Measurements from ENCODE around the gene GPR156. TPM values are rescaled to one million over a fixed set of nuclear protein-coding genes. Genes with fewer than 3 reads are reported as not detected.
"Not testable (repeated sequence)": the region's sequence is repeated elsewhere in the genome, so short reads cannot be mapped to it uniquely, and the experiment has no call there.

The GPR156 gene
- total RNA-seq, 2 donors from 2014 or later: not detected

DNA sequence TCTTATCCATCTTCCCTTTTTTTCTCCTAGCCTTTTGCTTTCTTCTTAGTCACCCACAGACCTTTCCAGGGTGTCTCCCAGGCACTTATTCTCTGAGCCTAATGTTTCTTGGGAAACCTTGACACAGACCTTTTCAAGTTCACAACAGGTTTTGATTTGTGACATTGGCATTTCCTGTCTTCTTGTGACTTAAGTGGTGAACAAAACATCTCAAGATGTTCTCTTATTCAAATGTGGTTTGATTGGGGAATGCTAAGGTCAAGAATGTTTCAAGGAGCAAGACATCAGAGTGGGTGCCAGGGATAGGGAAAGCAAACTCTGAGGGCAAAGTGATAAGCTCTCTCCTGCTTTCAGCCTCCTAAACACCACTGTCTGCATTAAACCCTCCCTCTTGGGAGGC is 122.6 kb downstream of the GPR156 start:
- H3K27ac Mint-ChIP-seq: no peak overlapping the region
- no peaks in the 10 kb centered on the region for H3K9me3 Mint-ChIP-seq
- no peak overlapping the region for H3K4me3 Mint-ChIP-seq
- H3K4me1 Mint-ChIP-seq (ENCODE audit: low read depth): no peaks in the 10 kb centered on the region
- no peaks in the 10 kb centered on the region for H3K36me3 Mint-ChIP-seq (ENCODE audit: insufficient read depth in 2 of 2)
- H3K27me3 Mint-ChIP-seq (ENCODE audit: low read depth): peaks cover 19% of the 10 kb centered on the region
- no peak for DNase-seq
- no peak for ATAC-seq (replicated peaks in 1 of 2)

DNA sequence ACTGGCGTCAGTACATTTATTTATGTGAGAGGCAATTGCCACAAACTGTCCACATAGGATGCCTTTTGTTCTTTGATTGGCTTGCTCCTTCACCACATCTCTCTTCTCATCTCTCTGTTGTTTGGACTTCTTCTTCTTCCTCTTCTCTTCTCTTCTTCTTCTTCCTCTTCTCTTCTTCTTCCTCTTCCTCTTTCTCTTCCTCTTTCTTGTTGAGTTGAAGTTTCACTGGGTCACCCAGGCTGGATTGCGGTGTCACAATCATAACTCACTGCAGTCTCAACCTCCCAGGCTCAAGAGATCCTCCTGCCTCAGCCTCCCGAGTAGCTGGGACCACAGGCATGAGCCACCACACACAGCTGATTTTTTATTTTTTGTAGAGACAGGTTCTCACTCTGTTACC is 123.1 kb downstream of the GPR156 start:
- ATAC-seq (replicated peaks in 1 of 2): no peak
- no peaks in the 10 kb centered on the region for H3K9me3 Mint-ChIP-seq

GRCh38 chr3:120160050-120160449 is 125.0 kb downstream of the GPR156 start:
- Mint-ChIP-seq H3K27ac (no peak overlapping the region), H3K36me3 (ENCODE audit: insufficient read depth in 2 of 2) (peaks cover 9 to 10% of the 10 kb centered on the region in 2 donors), H3K4me1 (ENCODE audit: low read depth) (no peaks in the 10 kb centered on the region), H3K4me3 (no peak overlapping the region), H3K27me3 (ENCODE audit: low read depth) (peaks cover 26% of the 10 kb centered on the region), H3K9me3 (peaks cover 8 to 9% of the 10 kb centered on the region in 2 donors)
- ATAC-seq (replicated peaks in 1 of 2): no peak
- DNase-seq: peak in 1 of 2 donors; percentile 10

More for the DNA sequence above, 123.1 kb downstream of the GPR156 start:
- Mint-ChIP-seq H3K4me3 (no peak overlapping the region), H3K4me1 (ENCODE audit: low read depth) (no peaks in the 10 kb centered on the region), H3K36me3 (ENCODE audit: insufficient read depth in 2 of 2) (peaks cover 0 to 2% of the 10 kb centered on the region in 2 donors), H3K27me3 (ENCODE audit: low read depth) (peaks cover 24% of the 10 kb centered on the region), H3K27ac (no peak overlapping the region)
- DNase-seq: no peak

- peaks cover 26% of the 10 kb centered on the region for H3K27me3 Mint-ChIP-seq (ENCODE audit: low read depth)
- peaks cover 9 to 16% of the 10 kb centered on the region in 2 donors for H3K36me3 Mint-ChIP-seq (ENCODE audit: insufficient read depth in 2 of 2)
- H3K4me1 Mint-ChIP-seq (ENCODE audit: low read depth): no peaks in the 10 kb centered on the region
- H3K9me3 Mint-ChIP-seq: peaks cover 8 to 12% of the 10 kb centered on the region in 2 donors
- no peak overlapping the region for H3K27ac Mint-ChIP-seq
- no peak for ATAC-seq (replicated peaks in 1 of 2)
- DNase-seq: no peak
- H3K4me3 Mint-ChIP-seq: no peak overlapping the region
These were observed 127.3 kb downstream of the GPR156 start for GRCh38 chr3:120157681-120158080.

DNA sequence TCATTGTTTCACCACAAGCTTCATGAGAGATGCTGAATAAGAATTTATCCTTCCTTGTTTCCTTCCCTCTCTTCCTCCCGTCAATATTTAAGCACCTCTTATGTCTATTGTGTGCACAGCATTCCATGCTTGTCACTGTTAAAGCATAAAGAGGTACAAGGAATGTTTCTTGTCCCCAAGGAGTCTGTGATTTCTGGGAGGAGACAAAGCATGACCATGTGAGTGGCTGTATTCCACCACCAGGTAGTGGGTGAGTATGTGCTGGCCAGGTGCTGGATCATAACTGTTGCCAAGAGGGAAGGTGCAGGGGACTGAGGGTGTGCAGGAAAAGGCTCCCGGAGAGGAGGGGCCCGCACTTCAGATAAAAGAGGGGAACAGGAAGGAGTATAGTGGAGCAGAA is 127.9 kb downstream of the GPR156 start:
- no peaks in the 10 kb centered on the region for H3K4me1 Mint-ChIP-seq (ENCODE audit: low read depth)
- DNase-seq: no peak
- H3K27me3 Mint-ChIP-seq (ENCODE audit: low read depth): peaks cover 21% of the 10 kb centered on the region
- peaks cover 9 to 16% of the 10 kb centered on the region in 2 donors for H3K36me3 Mint-ChIP-seq (ENCODE audit: insufficient read depth in 2 of 2)
- H3K27ac Mint-ChIP-seq: no peak overlapping the region
- ATAC-seq (replicated peaks in 1 of 2): no peak
- H3K4me3 Mint-ChIP-seq: no peak overlapping the region
- peaks cover 8 to 12% of the 10 kb centered on the region in 2 donors for H3K9me3 Mint-ChIP-seq

DNA sequence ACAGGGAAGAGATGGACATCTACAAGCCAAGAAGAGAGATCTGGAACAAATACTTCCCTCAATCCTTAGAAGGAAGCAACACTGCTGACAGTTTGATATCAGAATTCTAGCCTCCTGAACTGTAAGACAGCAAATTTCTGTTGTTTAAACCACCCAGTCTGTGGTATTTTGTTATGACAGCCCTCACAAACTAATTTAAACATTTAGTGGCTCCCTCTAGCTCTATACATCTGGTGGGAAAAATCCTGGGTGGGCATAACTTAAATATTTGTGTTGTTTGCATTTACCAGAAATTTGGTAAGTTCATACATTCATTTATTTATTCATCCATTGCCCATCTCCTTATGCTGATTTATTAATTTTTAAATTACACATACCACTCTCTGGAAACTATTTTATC is 128.3 kb downstream of the GPR156 start:
- Mint-ChIP-seq H3K36me3 (ENCODE audit: insufficient read depth in 2 of 2) (peaks cover 9 to 16% of the 10 kb centered on the region in 2 donors), H3K4me3 (no peak overlapping the region), H3K27me3 (ENCODE audit: low read depth) (peaks cover 17% of the 10 kb centered on the region), H3K4me1 (ENCODE audit: low read depth) (no peaks in the 10 kb centered on the region), H3K9me3 (peaks cover 8 to 12% of the 10 kb centered on the region in 2 donors), H3K27ac (no peak overlapping the region)
- DNase-seq (no peak), ATAC-seq (replicated peaks in 1 of 2) (no peak)

GRCh38 chr3:120155694-120156093 is 129.3 kb downstream of the GPR156 start:
- not testable (repeated sequence) for DNase-seq; H3K4me1 Mint-ChIP-seq (ENCODE audit: low read depth); ATAC-seq (replicated peaks in 1 of 2); H3K4me3 Mint-ChIP-seq; H3K27ac Mint-ChIP-seq; H3K27me3 Mint-ChIP-seq (ENCODE audit: low read depth)
- H3K9me3 Mint-ChIP-seq: peaks cover 8 to 12% of the 10 kb centered on the region in 2 donors
- H3K36me3 Mint-ChIP-seq (ENCODE audit: insufficient read depth in 2 of 2): peaks cover 9 to 16% of the 10 kb centered on the region in 2 donors

- H3K27ac Mint-ChIP-seq: no peak overlapping the region
- no peaks in the 10 kb centered on the region for H3K4me1 Mint-ChIP-seq (ENCODE audit: low read depth)
These were observed 129.9 kb downstream of the GPR156 start for GRCh38 chr3:120155108-120155507.

GRCh38 chr3:120153294-120153693 is 131.7 kb downstream of the GPR156 start:
- DNase-seq: no peak
- Mint-ChIP-seq H3K27ac (no peak overlapping the region), H3K4me3 (no peak overlapping the region), H3K9me3 (peaks cover 8 to 12% of the 10 kb centered on the region in 2 donors), H3K36me3 (ENCODE audit: insufficient read depth in 2 of 2) (peaks cover 9 to 16% of the 10 kb centered on the region in 2 donors), H3K4me1 (ENCODE audit: low read depth) (peaks cover 5% of the 10 kb centered on the region), H3K27me3 (ENCODE audit: low read depth) (peaks cover 7% of the 10 kb centered on the region)
- ATAC-seq (replicated peaks in 1 of 2): no peak

More at GRCh38 chr3:120155108-120155507, 129.9 kb downstream of the GPR156 start:
- ATAC-seq (replicated peaks in 1 of 2) (no peak), DNase-seq (no peak)
- Mint-ChIP-seq H3K36me3 (ENCODE audit: insufficient read depth in 2 of 2) (peaks cover 9 to 16% of the 10 kb centered on the region in 2 donors), H3K9me3 (peaks cover 8 to 12% of the 10 kb centered on the region in 2 donors), H3K27me3 (ENCODE audit: low read depth) (peaks cover 7% of the 10 kb centered on the region), H3K4me3 (no peak overlapping the region)

GRCh38 chr3:120151791-120152190 is 133.2 kb downstream of the GPR156 start:
- Mint-ChIP-seq H3K27ac (no peak overlapping the region), H3K4me3 (no peak overlapping the region), H3K27me3 (ENCODE audit: low read depth) (peaks cover under 1% of the 10 kb centered on the region)

GRCh38 chr3:120148187-120148949 is 136.7 kb downstream of the GPR156 start:
- no peak for DNase-seq
- Mint-ChIP-seq H3K4me1 (ENCODE audit: low read depth) (peaks cover 39% of the 10 kb centered on the region), H3K36me3 (ENCODE audit: insufficient read depth in 2 of 2) (no peaks in the 10 kb centered on the region), H3K4me3 (peak overlapping the region in 1 of 2 donors; percentile 2), H3K27ac (no peak overlapping the region), H3K9me3 (no peaks in the 10 kb centered on the region), H3K27me3 (ENCODE audit: low read depth) (no peaks in the 10 kb centered on the region)
- no peak for ATAC-seq (replicated peaks in 1 of 2)

More at GRCh38 chr3:120151791-120152190, 133.2 kb downstream of the GPR156 start:
- Mint-ChIP-seq H3K4me1 (ENCODE audit: low read depth) (peaks cover 18% of the 10 kb centered on the region), H3K36me3 (ENCODE audit: insufficient read depth in 2 of 2) (peaks cover 9 to 15% of the 10 kb centered on the region in 2 donors), H3K9me3 (peaks cover 8 to 12% of the 10 kb centered on the region in 2 donors)
- DNase-seq: no peak
- ATAC-seq (replicated peaks in 1 of 2): no peak

- Mint-ChIP-seq H3K27ac (no peak overlapping the region), H3K4me1 (ENCODE audit: low read depth) (peaks cover 39% of the 10 kb centered on the region), H3K36me3 (ENCODE audit: insufficient read depth in 2 of 2) (no peaks in the 10 kb centered on the region), H3K4me3 (no peak overlapping the region), H3K27me3 (ENCODE audit: low read depth) (no peaks in the 10 kb centered on the region), H3K9me3 (no peaks in the 10 kb centered on the region)
- ATAC-seq (replicated peaks in 1 of 2) (peak; percentile 27 to 49), DNase-seq (peak; percentile 40 to 46)
These were observed 137.8 kb downstream of the GPR156 start for GRCh38 chr3:120147072-120147871.
